Type B pancreatic cell (in vitro differentiated cells): ENCODE data around the gene CRB3. TPM values are rescaled to one million over a fixed set of nuclear protein-coding genes. Genes with fewer than 3 reads are reported as not detected.

Experiments
- DNase-seq: peaks from one replicate; pipeline ENCODE4 v3.0.0; 2021; ENCODE audit warnings: mixed read lengths; ENCODE audit not compliant: unreplicated experiment; ENCODE audit errors: extremely low spot score
- H3K27ac Mint-ChIP-seq: 2 replicates; pipeline ENCODE4 v1.8.0; 2021; ENCODE audit warnings: mild to moderate bottlenecking, mixed read lengths
- H3K27me3 Mint-ChIP-seq: 2 replicates; pipeline ENCODE4 v1.8.0; 2021; ENCODE audit warnings: mixed read lengths
- H3K36me3 Mint-ChIP-seq: 2 replicates; pipeline ENCODE4 v1.8.0; 2021; ENCODE audit warnings: mixed read lengths
- H3K4me1 Mint-ChIP-seq: one replicate; pipeline ENCODE4 v1.8.0; 2021; ENCODE audit warnings: mixed read lengths; ENCODE audit not compliant: unreplicated experiment
- H3K4me3 Mint-ChIP-seq: 2 replicates; pipeline ENCODE4 v1.8.0; 2021; ENCODE audit warnings: mild to moderate bottlenecking, mixed read lengths
- H3K9me3 Mint-ChIP-seq: 2 replicates; pipeline ENCODE4 v1.8.0; 2021; ENCODE audit warnings: mixed read lengths
- total RNA-seq: library from RNA; stranded (reverse); gene quantifications from 2 replicates; pipeline ENCODE4 v1.2.1, GENCODE V29; 2021; ENCODE audit warnings: low replicate concordance
- TF ChIP-seq, protein P1 (sequence below): fragments of 200-600 bp; sonication (generic); conservative IDR thresholded peaks from 2 replicates; pipeline ENCODE4 v1.5.0; 2021; ENCODE audit warnings: antibody characterized with exemption, mild to moderate bottlenecking

The CRB3 gene
- total RNA-seq, 1 donor from 2014 or later: 30.6 TPM

GRCh38 chr19:6491802-6492592 lies 27.9 kb downstream of the CRB3 start:
- Mint-ChIP-seq H3K9me3 (peaks cover 4% of the 10 kb centered on the region), H3K4me1 (no peaks in the 10 kb centered on the region), H3K27ac (no peak overlapping the region), H3K27me3 (peaks cover 15% of the 10 kb centered on the region), H3K36me3 (no peaks in the 10 kb centered on the region), H3K4me3 (no peak overlapping the region)
- DNase-seq: no peak
- TF ChIP-seq, protein P1, sequence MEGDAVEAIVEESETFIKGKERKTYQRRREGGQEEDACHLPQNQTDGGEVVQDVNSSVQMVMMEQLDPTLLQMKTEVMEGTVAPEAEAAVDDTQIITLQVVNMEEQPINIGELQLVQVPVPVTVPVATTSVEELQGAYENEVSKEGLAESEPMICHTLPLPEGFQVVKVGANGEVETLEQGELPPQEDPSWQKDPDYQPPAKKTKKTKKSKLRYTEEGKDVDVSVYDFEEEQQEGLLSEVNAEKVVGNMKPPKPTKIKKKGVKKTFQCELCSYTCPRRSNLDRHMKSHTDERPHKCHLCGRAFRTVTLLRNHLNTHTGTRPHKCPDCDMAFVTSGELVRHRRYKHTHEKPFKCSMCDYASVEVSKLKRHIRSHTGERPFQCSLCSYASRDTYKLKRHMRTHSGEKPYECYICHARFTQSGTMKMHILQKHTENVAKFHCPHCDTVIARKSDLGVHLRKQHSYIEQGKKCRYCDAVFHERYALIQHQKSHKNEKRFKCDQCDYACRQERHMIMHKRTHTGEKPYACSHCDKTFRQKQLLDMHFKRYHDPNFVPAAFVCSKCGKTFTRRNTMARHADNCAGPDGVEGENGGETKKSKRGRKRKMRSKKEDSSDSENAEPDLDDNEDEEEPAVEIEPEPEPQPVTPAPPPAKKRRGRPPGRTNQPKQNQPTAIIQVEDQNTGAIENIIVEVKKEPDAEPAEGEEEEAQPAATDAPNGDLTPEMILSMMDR: no peak

- H3K4me1 Mint-ChIP-seq: no peaks in the 10 kb centered on the region
- peaks cover 20% of the 10 kb centered on the region for H3K27me3 Mint-ChIP-seq
- TF ChIP-seq, protein P1: no peak
- H3K9me3 Mint-ChIP-seq: peaks cover 4% of the 10 kb centered on the region
- no peak overlapping the region for H3K4me3 Mint-ChIP-seq
- H3K36me3 Mint-ChIP-seq: no peaks in the 10 kb centered on the region
- no peak for DNase-seq
- no peak overlapping the region for H3K27ac Mint-ChIP-seq
These were observed 30.5 kb downstream of the CRB3 start for GRCh38 chr19:6494438-6495036.

DNA sequence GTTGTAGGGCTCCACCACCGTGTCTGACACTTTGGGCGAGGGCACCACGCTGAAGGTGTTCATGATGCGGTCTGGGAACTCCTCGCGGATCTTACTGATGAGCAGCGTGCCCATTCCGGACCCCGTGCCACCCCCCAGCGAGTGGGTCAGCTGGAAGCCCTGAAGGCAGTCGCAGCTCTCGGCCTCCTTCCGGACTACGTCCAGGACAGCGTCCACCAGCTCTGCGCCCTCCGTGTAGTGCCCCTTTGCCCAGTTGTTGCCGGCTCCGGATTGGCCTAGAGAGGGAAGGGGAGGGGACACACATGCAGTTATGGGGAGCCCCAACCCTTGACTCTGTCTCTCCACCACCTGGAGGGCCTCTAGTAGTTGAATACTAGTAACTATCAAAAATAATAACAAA lies 31.9 kb downstream of the CRB3 start:
- peaks cover 4% of the 10 kb centered on the region for H3K9me3 Mint-ChIP-seq
- H3K4me1 Mint-ChIP-seq: no peaks in the 10 kb centered on the region
- peaks cover 25% of the 10 kb centered on the region for H3K27me3 Mint-ChIP-seq
- H3K36me3 Mint-ChIP-seq: no peaks in the 10 kb centered on the region
- no peak for DNase-seq
- no peak overlapping the region for H3K27ac Mint-ChIP-seq
- no peak overlapping the region for H3K4me3 Mint-ChIP-seq
- TF ChIP-seq, protein P1: no peak

DNA sequence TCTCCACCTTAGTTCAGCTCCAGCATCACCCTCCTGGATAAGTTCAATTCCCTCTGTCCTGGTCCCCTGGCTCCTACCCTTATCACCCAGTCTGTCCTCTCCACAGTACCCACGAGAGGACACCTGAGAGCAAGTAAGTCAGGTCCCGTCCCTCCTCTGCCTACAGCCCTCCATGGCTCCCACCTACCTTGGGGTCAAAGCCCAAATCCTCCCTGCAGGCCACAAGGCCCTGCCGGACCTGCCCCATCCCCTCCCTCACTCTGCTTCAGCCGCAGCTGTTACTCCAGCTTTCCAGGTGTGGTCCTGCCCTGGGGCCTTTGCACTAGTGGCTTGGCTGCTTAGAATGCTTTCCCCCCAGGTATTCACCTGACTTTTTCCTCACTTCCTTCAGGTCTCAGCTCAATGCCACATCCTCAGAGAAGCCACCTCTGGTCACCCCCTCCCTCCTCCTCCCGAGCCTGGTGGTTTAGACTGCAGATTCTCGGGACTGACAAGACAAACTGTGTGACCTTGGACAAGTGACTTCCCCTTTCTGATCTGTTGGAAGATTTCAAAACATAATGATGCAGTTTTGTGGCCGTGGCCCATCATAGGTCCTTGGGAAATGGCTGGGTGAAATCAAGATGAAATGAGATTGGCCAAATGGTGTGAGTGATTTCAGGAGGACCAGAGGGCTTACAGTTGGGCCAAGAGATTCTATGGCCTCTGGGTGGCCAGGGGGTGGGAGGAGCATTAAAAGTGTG lies 34.4 kb downstream of the CRB3 start:
- H3K36me3 Mint-ChIP-seq: no peaks in the 10 kb centered on the region
- no peaks in the 10 kb centered on the region for H3K4me1 Mint-ChIP-seq
- no peaks in the 10 kb centered on the region for H3K9me3 Mint-ChIP-seq
- DNase-seq: no peak
- no peak overlapping the region for H3K4me3 Mint-ChIP-seq
- H3K27me3 Mint-ChIP-seq: peaks cover 39% of the 10 kb centered on the region
- H3K27ac Mint-ChIP-seq: no peak overlapping the region
- TF ChIP-seq, protein P1: no peak

GRCh38 chr19:6499052-6499790 lies 35.1 kb downstream of the CRB3 start:
- H3K4me3 Mint-ChIP-seq: no peak overlapping the region
- H3K27ac Mint-ChIP-seq: no peak overlapping the region
- no peaks in the 10 kb centered on the region for H3K9me3 Mint-ChIP-seq
- no peaks in the 10 kb centered on the region for H3K4me1 Mint-ChIP-seq
- H3K27me3 Mint-ChIP-seq: peaks cover 43% of the 10 kb centered on the region
- H3K36me3 Mint-ChIP-seq: no peaks in the 10 kb centered on the region
- TF ChIP-seq, protein P1: no peak
- no peak for DNase-seq
